Transverse colon (tissue), 4 donors: Measurements from ENCODE around the gene SLC31A2. TPM values are rescaled to one million over a fixed set of nuclear protein-coding genes. Genes with fewer than 3 reads are reported as not detected.
"Not testable (repeated sequence)": the region's sequence is repeated elsewhere in the genome, so short reads cannot be mapped to it uniquely, and the experiment has no call there.

Experiments used
- DNase-seq: peaks from one replicate; pipeline ENCODE4 v3.0.0-alpha.2; 2019
- H3K27ac ChIP-seq, 4 donors: fragments of 200-600 bp; sonication (generic); 2 replicates each; pipeline ENCODE4 v1.5.1; 2016 to 2018; ENCODE audit warnings: inconsistent platforms in 4 of 4
- H3K27me3 ChIP-seq: fragments of 200-600 bp; sonication (generic); 2 replicates; pipeline ENCODE4 v1.5.1; 2017; ENCODE audit warnings: inconsistent platforms
- H3K36me3 ChIP-seq, 4 donors: fragments of 200-600 bp; sonication (generic); 2 replicates each; pipeline ENCODE4 v1.5.1; 2017 to 2019; ENCODE audit warnings: inconsistent platforms in 4 of 4
- H3K4me1 ChIP-seq, 4 donors: fragments of 200-600 bp; sonication (generic); 2 replicates each; pipeline ENCODE4 v1.5.1; 2017 to 2020; ENCODE audit warnings: inconsistent platforms in 4 of 4
- H3K4me3 ChIP-seq, 4 donors: fragments of 200-600 bp; sonication (generic); 1 replicate in 1 of 4; 2 replicates in 3 of 4; pipeline versions ENCODE4 v1.5.1 to v1.6.1; 2017 to 2019; ENCODE audit warnings: inconsistent platforms in 4 of 4
- H3K9me3 ChIP-seq, 2 donors: fragments of 200-600 bp; sonication (generic); 2 replicates each; pipeline ENCODE4 v1.5.1; 2017 to 2019; ENCODE audit warnings: inconsistent platforms in 2 of 2
- CTCF ChIP-seq, 5 experiments: fragments of 200-600 bp in 3 of 5; fragments of 450-650 bp in 2 of 5; sonication (generic) in 3 of 5; IDR thresholded peaks; 1 replicate in 2 of 5; 2 replicates in 3 of 5; pipeline ENCODE4 v1.5.1; 2016 to 2017; ENCODE audit warnings: antibody characterized with exemption in 5 of 5, inconsistent platforms in 3 of 5, mild to moderate bottlenecking in 2 of 5, moderate library complexity in 1 of 5
- EP300 ChIP-seq: sonication (generic); formaldehyde crosslinking; IDR thresholded peaks from one replicate; pipeline ENCODE4 v1.6.1; 2017; ENCODE audit warnings: antibody characterized with exemption, low read depth
- POLR2A ChIP-seq: fragments of 450-650 bp; IDR thresholded peaks from one replicate; pipeline ENCODE4 v1.6.1; 2016; ENCODE audit warnings: antibody characterized with exemption, mild to moderate bottlenecking, moderate library complexity
- POLR2AphosphoS5 ChIP-seq, 3 donors: sonication (generic); formaldehyde crosslinking; IDR thresholded peaks; one replicate each; pipeline ENCODE4 v1.6.1; 2016; ENCODE audit warnings: antibody characterized with exemption in 3 of 3
- WGBS, 2 donors: methylation state at CpG; one replicate each; pipeline ENCODE4 v1.1.5; 2018; ENCODE audit warnings: low coverage in 1 of 2; 5-methylcytosine and 5-hydroxymethylcytosine counted together
- in situ Hi-C, 4 donors: fragments of 200-750 bp; cut with MboI; loops; one replicate each; pipeline versions ENCODE4 v1.15.0 to v1.15.1; 2017; ENCODE audit warnings: low sequenced_read_pairs in 3 of 4, low pct_ligation_motif_present in 1 of 4, low pct_unique_long_range_greater_than_20kb in 1 of 4
- intact Hi-C: fragments of 100-400 bp; cut with DNase I; formaldehyde crosslinking; loops from one replicate; pipeline ENCODE4 v1.15.1; 2023; ENCODE audit warnings: low total_unique reads
- total RNA-seq, 4 donors: library from RNA; depleted of rRNA; stranded (reverse); fragments of >200 nt; gene quantifications; one replicate each; pipeline ENCODE4 v1.1.0, GENCODE V29; 2016

SLC31A2 gene
- total RNA-seq, 4 donors from 2014 or later = 4.4 to 81.6 (median 40.3) TPM

- Histone ChIP-seq H3K27me3 (no peaks in the 10 kb centered on the region), H3K4me1 (no peaks in the 10 kb centered on the region), H3K4me3 (no peak overlapping the region), H3K9me3 (no peaks in the 10 kb centered on the region), H3K36me3 (no peaks in the 10 kb centered on the region), H3K27ac (no peak overlapping the region)
- 66 to 69% methylated on average over 6 to 9 of the region's 9 CpGs for WGBS, 2 donors
- in situ Hi-C loops (loop anchor here in 3 of 4 donors (25.0 kb wide), 3 partner anchors 100 to 525 kb away; no protein-coding TSS in a partner anchor), intact Hi-C loops (no loop called here)
- no peak for TF ChIP-seq EP300
- no peak for TF ChIP-seq POLR2A
- no peak for TF ChIP-seq POLR2AphosphoS5 (IDR thresholded peaks at IDR 0.05)
- no peak for TF ChIP-seq CTCF (IDR thresholded peaks at IDR 0.05)
- no peak for DNase-seq
Observed at GRCh38 chr9:113137196-113138168, 13.3 kb upstream of the SLC31A2 start.

- in situ Hi-C loops = loop anchor here in 3 of 4 donors (25.0 kb wide), 3 partner anchors 99 to 524 kb away; no protein-coding TSS in a partner anchor
- Histone ChIP-seq H3K27me3 (peaks cover under 1% of the 10 kb centered on the region), H3K27ac (no peak overlapping the region), H3K9me3 (no peaks in the 10 kb centered on the region), H3K36me3 (no peaks in the 10 kb centered on the region), H3K4me3 (no peak overlapping the region), H3K4me1 (no peaks in the 10 kb centered on the region)
- TF ChIP-seq POLR2A (no peak), CTCF (IDR thresholded peaks at IDR 0.05) (no peak), EP300 (no peak), POLR2AphosphoS5 (IDR thresholded peaks at IDR 0.05) (no peak)
- intact Hi-C loops = no loop called here
- no peak for DNase-seq
- 39 to 62% methylated on average over 2 to 3 of the region's 3 CpGs for WGBS, 2 donors
Observed at GRCh38 chr9:113138760-113139159, 12.0 kb upstream of the SLC31A2 start.

GRCh38 chr9:113139225-113139829 is 11.5 kb upstream of the SLC31A2 start:
- in situ Hi-C loops = loop anchor here in 3 of 4 donors (25.0 kb wide), 3 partner anchors 98 to 523 kb away; no protein-coding TSS in a partner anchor
- Histone ChIP-seq H3K27ac (no peak overlapping the region), H3K36me3 (no peaks in the 10 kb centered on the region), H3K4me3 (no peak overlapping the region), H3K9me3 (no peaks in the 10 kb centered on the region), H3K27me3 (peaks cover 3% of the 10 kb centered on the region), H3K4me1 (no peaks in the 10 kb centered on the region)
- no peak for DNase-seq
- TF ChIP-seq POLR2A (no peak), POLR2AphosphoS5 (IDR thresholded peaks at IDR 0.05) (no peak), EP300 (no peak), CTCF (IDR thresholded peaks at IDR 0.05) (no peak)
- intact Hi-C loops = no loop called here
- WGBS, 2 donors = 60 to 77% methylated on average over 3 to 4 of the region's 4 CpGs

GRCh38 chr9:113139953-113140352 is 10.9 kb upstream of the SLC31A2 start:
- intact Hi-C loops = no loop called here
- TF ChIP-seq CTCF (IDR thresholded peaks at IDR 0.05) (no peak), POLR2AphosphoS5 (IDR thresholded peaks at IDR 0.05) (no peak), EP300 (no peak), POLR2A (no peak)
- Histone ChIP-seq H3K27me3 (peaks cover 3% of the 10 kb centered on the region), H3K36me3 (no peaks in the 10 kb centered on the region), H3K4me3 (no peak overlapping the region), H3K9me3 (no peaks in the 10 kb centered on the region), H3K4me1 (no peaks in the 10 kb centered on the region), H3K27ac (no peak overlapping the region)
- DNase-seq = no peak
- 83 to 88% methylated on average over 5 of the region's 5 CpGs for WGBS, 2 donors
- in situ Hi-C loops = loop anchor here in 3 of 4 donors (25.0 kb wide), 3 partner anchors 97 to 522 kb away; no protein-coding TSS in a partner anchor

- in situ Hi-C loops = loop anchor here in 3 of 4 donors (25.0 kb wide), 3 partner anchors 96 to 521 kb away; no protein-coding TSS in a partner anchor
- intact Hi-C loops = not testable (repeated sequence)
Observed at GRCh38 chr9:113140896-113141295, 9.9 kb upstream of the SLC31A2 start.

More at GRCh38 chr9:113140896-113141295, 9.9 kb upstream of the SLC31A2 start:
- H3K4me1 ChIP-seq, H3K4me3 ChIP-seq, H3K27ac ChIP-seq, H3K9me3 ChIP-seq, DNase-seq, H3K27me3 ChIP-seq, H3K36me3 ChIP-seq: not testable (repeated sequence)
- 91 to 96% methylated on average over 4 to 9 of the region's 9 CpGs for WGBS, 2 donors
